Fibroblast of lung (primary cell): ENCODE data around the gene RPL29.

Source experiments
- EZH2 ChIP-seq: IDR thresholded peaks from 2 replicates; pipeline ENCODE4 v1.5.1; 2012; ENCODE audit warnings: low read length, control low read depth, mild to moderate bottlenecking; ENCODE audit errors: missing control alignments
- TF ChIP-seq, protein P1 (sequence below), 2 donors: IDR thresholded peaks in 1 of 2; conservative IDR thresholded peaks in 1 of 2; 1 replicate in 1 of 2; 2 replicates in 1 of 2; pipeline ENCODE4 v1.5.1; 2011 to 2012; ENCODE audit warnings: low read length in 2 of 2, control low read depth in 1 of 2, inconsistent platforms in 1 of 2, low read depth in 1 of 2, mild to moderate bottlenecking in 1 of 2

- TF ChIP-seq, protein P1, sequence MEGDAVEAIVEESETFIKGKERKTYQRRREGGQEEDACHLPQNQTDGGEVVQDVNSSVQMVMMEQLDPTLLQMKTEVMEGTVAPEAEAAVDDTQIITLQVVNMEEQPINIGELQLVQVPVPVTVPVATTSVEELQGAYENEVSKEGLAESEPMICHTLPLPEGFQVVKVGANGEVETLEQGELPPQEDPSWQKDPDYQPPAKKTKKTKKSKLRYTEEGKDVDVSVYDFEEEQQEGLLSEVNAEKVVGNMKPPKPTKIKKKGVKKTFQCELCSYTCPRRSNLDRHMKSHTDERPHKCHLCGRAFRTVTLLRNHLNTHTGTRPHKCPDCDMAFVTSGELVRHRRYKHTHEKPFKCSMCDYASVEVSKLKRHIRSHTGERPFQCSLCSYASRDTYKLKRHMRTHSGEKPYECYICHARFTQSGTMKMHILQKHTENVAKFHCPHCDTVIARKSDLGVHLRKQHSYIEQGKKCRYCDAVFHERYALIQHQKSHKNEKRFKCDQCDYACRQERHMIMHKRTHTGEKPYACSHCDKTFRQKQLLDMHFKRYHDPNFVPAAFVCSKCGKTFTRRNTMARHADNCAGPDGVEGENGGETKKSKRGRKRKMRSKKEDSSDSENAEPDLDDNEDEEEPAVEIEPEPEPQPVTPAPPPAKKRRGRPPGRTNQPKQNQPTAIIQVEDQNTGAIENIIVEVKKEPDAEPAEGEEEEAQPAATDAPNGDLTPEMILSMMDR (conservative IDR thresholded peaks at IDR 0.05 in 1 of 2, IDR thresholded peaks at IDR 0.05 in 1 of 2; ENCODE audit: low read depth in 1 of 2, low read length in 2 of 2), result no peak
- no peak for TF ChIP-seq EZH2
Measured at GRCh38 chr3:52020796-52021195, 25.1 kb upstream of the RPL29 start.
